ENCODE data around the gene CCS.

Gene CCS

DNA sequence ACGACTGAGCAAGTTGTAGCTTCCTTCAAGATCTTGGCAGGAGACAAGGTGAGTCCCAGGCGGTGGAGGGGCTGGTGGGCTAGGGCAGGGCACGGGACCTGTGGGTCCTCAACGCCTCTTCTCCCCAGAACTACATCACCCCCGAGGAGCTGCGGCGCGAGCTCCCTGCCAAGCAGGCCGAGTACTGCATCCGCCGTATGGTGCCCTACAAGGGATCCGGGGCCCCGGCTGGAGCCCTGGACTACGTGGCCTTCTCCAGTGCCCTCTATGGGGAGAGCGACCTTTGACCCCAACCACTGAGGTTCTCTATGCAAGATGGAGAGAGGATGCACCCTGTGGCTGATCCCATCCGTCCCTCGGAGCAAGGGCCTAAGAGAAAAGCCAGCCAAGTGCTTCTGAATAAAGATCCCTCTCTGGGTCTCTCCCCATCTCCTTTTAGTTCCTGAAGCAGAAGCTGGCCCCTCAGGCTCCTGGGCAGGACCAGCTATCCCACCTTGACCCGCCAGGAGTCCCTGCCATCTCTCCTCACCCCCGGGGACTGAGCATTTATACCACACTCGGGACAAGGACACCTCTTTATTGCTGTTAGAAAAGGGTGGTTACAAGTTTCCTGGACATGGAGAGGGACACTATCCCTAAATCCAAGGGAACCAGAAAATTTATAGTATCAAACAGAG is 29.9 kb upstream of the CCS start:
- peaks cover 60% of the 10 kb centered on the region for H3K36me3 ChIP-seq (ENCODE audit: control insufficient read depth, insufficient read depth, low read length)
- H3K27ac ChIP-seq (ENCODE audit: low read depth, low read length), result no peak overlapping the region
- H3K4me3 ChIP-seq (ENCODE audit: low read depth, low read length), result no peak overlapping the region
- peaks cover 9% of the 10 kb centered on the region for H3K4me1 ChIP-seq (ENCODE audit: control insufficient read depth, insufficient read depth, low read length)
- no peak overlapping the region for H3K9ac ChIP-seq (ENCODE audit: low read length)
- no peaks in the 10 kb centered on the region; the same call in 1 of the 2 replicates for H3K27me3 ChIP-seq (ENCODE audit: control insufficient read depth, insufficient read depth, low read length)
- no peaks in the 10 kb centered on the region for H3K9me3 ChIP-seq (ENCODE audit: control insufficient read depth, insufficient read depth, low read depth, low read length)

DNA sequence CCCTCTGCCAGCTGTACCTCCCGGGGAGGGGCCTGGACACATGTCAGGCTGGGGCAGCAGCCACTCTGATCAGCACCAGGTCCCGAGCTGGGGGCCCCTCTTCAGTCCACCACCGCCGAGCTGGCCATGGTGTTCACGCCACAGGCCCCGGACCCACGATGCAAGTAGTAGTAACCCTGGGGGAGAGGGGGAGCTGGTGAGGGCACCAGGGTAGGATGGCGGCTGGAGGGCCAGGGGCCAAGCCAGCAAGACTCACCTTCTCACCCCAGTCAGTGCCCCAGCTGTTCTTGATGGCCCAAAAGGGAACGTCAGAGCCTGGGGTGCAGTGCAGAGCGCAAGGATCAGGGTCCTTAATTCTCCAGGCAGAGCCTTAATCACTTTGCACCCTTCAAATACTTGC is 29.2 kb upstream of the CCS start:
- Histone ChIP-seq H3K36me3 (ENCODE audit: control insufficient read depth, insufficient read depth, low read length) (peaks cover 53% of the 10 kb centered on the region), H3K9ac (ENCODE audit: low read length) (no peak overlapping the region), H3K27me3 (ENCODE audit: control insufficient read depth, insufficient read depth, low read length) (no peaks in the 10 kb centered on the region; the same call in 1 of the 2 replicates), H3K27ac (ENCODE audit: low read depth, low read length) (no peak overlapping the region), H3K4me1 (ENCODE audit: control insufficient read depth, insufficient read depth, low read length) (peaks cover 7% of the 10 kb centered on the region), H3K9me3 (ENCODE audit: control insufficient read depth, insufficient read depth, low read depth, low read length) (no peaks in the 10 kb centered on the region), H3K4me3 (ENCODE audit: low read depth, low read length) (no peak overlapping the region)

DNA sequence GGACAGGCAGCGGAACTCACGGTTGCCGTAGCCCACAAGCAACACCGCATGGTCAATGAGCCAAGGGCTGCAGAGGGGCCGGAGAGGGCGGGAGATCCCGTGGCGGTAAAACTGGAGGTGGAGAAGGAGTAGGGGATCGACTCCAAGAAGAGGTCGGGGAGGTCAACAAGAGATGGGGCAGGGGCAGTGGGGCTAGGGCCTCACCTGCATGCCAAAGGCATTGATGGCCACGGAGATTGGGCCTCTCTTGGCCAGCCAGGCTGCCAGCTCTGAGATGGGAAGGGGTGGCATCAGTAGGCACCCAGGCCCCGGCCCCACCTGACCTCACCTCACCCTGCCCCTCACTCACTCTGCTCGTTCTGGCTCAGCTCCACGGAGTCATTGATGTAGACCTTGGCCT is 28.4 kb upstream of the CCS start:
- Histone ChIP-seq H3K36me3 (ENCODE audit: control insufficient read depth, insufficient read depth, low read length) (peaks cover 50% of the 10 kb centered on the region), H3K4me1 (ENCODE audit: control insufficient read depth, insufficient read depth, low read length) (peaks cover 9% of the 10 kb centered on the region; the same call in 1 of the 2 replicates), H3K27ac (ENCODE audit: low read depth, low read length) (no peak overlapping the region), H3K27me3 (ENCODE audit: control insufficient read depth, insufficient read depth, low read length) (no peaks in the 10 kb centered on the region; the same call in 1 of the 2 replicates), H3K9ac (ENCODE audit: low read length) (no peak overlapping the region), H3K4me3 (ENCODE audit: low read depth, low read length) (no peak overlapping the region), H3K9me3 (ENCODE audit: control insufficient read depth, insufficient read depth, low read depth, low read length) (no peaks in the 10 kb centered on the region)

DNA sequence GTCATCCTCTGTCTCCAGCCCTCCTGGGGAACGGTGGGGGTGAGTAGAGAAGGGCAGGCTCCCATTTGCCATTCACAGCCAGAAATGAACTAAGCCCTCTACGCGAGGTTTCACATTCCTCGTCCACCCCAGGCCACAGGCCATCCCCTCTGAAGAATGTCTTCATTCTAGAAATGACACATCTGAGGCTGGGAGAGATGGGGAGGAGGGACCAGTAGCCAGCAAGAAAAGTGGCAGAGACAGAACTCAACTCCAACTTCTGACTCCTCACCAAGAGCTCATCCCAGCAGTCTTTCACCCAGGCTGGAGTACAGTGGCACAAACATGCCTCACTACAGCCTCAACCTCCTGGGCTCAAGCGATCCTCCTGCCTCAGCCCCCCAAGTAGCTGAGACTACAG is 28.0 kb upstream of the CCS start:
- Histone ChIP-seq H3K4me3 (ENCODE audit: low read depth, low read length) (no peak overlapping the region), H3K9me3 (ENCODE audit: control insufficient read depth, insufficient read depth, low read depth, low read length) (no peaks in the 10 kb centered on the region), H3K36me3 (ENCODE audit: control insufficient read depth, insufficient read depth, low read length) (peaks cover 50% of the 10 kb centered on the region), H3K4me1 (ENCODE audit: control insufficient read depth, insufficient read depth, low read length) (peaks cover 13% of the 10 kb centered on the region), H3K9ac (ENCODE audit: low read length) (no peak overlapping the region), H3K27me3 (ENCODE audit: control insufficient read depth, insufficient read depth, low read length) (no peaks in the 10 kb centered on the region; the same call in 1 of the 2 replicates), H3K27ac (ENCODE audit: low read depth, low read length) (no peak overlapping the region)

DNA sequence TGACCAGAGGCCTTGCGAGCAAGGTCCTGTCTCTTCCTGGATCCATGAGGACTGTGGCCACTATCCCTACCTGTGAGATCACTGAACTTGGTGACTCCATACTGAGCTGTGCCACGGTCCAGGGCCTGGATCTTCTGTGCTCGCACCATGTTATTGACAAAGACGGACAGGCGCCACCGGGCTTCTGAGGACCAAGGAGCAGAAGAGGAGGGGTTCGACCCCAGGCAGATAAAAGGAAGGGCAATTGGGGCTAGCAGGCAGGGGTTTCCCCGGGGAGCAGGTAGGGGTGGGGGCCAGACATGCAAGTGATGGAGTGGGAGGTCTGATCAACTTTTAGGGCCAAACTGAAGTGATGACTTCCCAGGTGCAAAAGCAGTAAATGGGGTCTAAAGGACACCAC is 26.8 kb upstream of the CCS start:
- no peak overlapping the region for H3K9ac ChIP-seq (ENCODE audit: low read length)
- no peak overlapping the region for H3K4me3 ChIP-seq (ENCODE audit: low read depth, low read length)
- H3K9me3 ChIP-seq (ENCODE audit: control insufficient read depth, insufficient read depth, low read depth, low read length), result no peaks in the 10 kb centered on the region
- no peak overlapping the region for H3K27ac ChIP-seq (ENCODE audit: low read depth, low read length)
- H3K27me3 ChIP-seq (ENCODE audit: control insufficient read depth, insufficient read depth, low read length), result no peaks in the 10 kb centered on the region; the same call in 1 of the 2 replicates
- peaks cover 25% of the 10 kb centered on the region for H3K4me1 ChIP-seq (ENCODE audit: control insufficient read depth, insufficient read depth, low read length)
- peaks cover 37% of the 10 kb centered on the region for H3K36me3 ChIP-seq (ENCODE audit: control insufficient read depth, insufficient read depth, low read length)

DNA sequence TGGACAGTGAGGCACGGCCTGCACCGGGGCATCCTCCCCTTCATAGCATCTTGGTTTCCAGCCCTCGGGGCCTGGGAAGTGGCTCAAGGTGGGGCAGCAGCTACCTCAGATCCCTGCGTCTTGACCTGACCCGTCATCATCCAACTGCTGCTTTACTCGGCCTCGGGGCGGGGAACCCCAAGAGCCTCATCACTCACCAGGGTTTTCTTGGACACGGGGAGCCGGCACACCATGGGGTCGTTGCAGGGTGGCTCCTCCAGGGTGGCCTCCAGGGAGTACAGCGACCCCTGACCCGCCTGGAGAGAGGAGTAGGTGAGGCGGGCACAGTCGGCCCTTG is 25.2 kb upstream of the CCS start:
- no peak overlapping the region for H3K27ac ChIP-seq (ENCODE audit: low read depth, low read length)
- peak overlapping the region; percentile 43; the same call in 1 of the 2 replicates for H3K4me3 ChIP-seq (ENCODE audit: low read depth, low read length)
- H3K4me1 ChIP-seq (ENCODE audit: control insufficient read depth, insufficient read depth, low read length), result peaks cover 32% of the 10 kb centered on the region
- no peaks in the 10 kb centered on the region; the same call in 1 of the 2 replicates for H3K27me3 ChIP-seq (ENCODE audit: control insufficient read depth, insufficient read depth, low read length)
- no peak overlapping the region for H3K9ac ChIP-seq (ENCODE audit: low read length)
- H3K36me3 ChIP-seq (ENCODE audit: control insufficient read depth, insufficient read depth, low read length), result peaks cover 22% of the 10 kb centered on the region
- no peaks in the 10 kb centered on the region for H3K9me3 ChIP-seq (ENCODE audit: control insufficient read depth, insufficient read depth, low read depth, low read length)

DNA sequence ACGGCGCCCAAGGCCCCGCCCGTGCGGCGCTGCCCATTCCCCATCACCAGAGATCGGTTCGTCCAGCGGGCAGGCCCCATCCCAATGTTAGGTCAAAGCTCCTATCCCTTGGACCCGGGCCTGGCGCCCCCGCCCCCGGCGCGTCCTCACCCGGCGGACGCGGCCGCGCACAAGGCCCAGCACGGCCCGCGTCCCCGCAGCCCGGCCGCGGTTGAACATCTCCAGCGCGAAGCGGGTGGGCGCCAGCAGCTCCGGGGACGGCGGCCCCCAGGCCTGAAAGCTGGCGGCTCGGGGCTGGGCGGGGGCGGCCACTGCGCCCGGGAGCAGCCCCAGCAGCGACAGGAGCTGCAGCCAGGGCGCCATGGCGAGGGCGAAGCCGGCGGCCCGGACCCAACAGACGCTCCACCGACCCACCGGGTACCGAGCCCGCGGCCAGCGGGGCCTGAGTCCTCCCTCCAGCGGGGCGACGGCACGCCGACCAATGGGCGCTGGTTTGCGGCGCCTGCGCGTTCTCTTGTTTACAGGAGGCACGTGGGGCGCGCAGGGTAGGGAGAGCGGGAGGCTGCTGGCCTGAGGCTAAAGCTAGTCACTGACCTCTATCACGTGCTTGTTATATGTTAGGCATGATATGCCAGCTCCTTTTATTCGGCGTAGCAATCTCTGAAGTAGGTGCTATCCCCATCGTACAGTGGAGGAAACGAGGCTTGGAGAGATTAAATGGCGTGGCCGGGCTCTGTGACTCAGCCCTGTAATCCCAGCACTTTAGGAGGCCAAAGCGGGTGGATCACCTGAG is 24.7 kb upstream of the CCS start, which contains the start of gene CTSF:
CTSF (minus strand) TSS at position 483 of the 793 bp plus-strand sequence; CDS start at position 363, 120 bp downstream.
- Histone ChIP-seq H3K4me3 (ENCODE audit: low read depth, low read length) (peak within 1 kb of the TSS; percentile 43; the same call in 1 of the 2 replicates), H3K4me1 (ENCODE audit: control insufficient read depth, insufficient read depth, low read length) (peaks cover 34% of the 10 kb centered on the region), H3K9ac (ENCODE audit: low read length) (peak within 1 kb of the TSS; percentile 3), H3K36me3 (ENCODE audit: control insufficient read depth, insufficient read depth, low read length) (peaks cover 16% of the 10 kb centered on the region), H3K9me3 (ENCODE audit: control insufficient read depth, insufficient read depth, low read depth, low read length) (no peaks in the 10 kb centered on the region), H3K27ac (ENCODE audit: low read depth, low read length) (peak within 1 kb of the TSS; percentile 4; the same call in 1 of the 2 replicates), H3K27me3 (ENCODE audit: control insufficient read depth, insufficient read depth, low read length) (no peaks in the 10 kb centered on the region; the same call in 1 of the 2 replicates)

DNA sequence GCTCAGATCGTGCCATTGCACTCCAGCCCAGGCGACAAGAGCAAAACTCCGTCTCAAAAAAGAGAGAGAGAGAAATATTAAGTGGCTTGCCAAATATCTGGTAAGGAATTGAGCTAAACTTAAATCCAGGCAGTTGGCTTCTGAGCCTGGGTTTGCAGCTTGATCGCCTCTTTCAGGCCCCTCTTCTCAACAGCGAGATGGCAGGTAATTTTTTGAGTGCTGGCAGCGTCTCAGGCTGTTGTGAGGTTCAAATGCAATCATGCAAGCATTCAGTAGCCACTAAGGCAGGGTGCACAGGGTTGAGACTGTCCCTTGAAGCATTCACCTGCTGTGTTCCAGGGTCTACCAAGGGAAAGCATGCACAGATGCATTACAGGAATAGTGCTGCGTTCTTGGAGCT is 23.9 kb upstream of the CCS start:
- H3K4me1 ChIP-seq (ENCODE audit: control insufficient read depth, insufficient read depth, low read length), result peaks cover 34% of the 10 kb centered on the region
- H3K36me3 ChIP-seq (ENCODE audit: control insufficient read depth, insufficient read depth, low read length), result peaks cover 9% of the 10 kb centered on the region
- peak overlapping the region; percentile 3 for H3K9ac ChIP-seq (ENCODE audit: low read length)
- no peaks in the 10 kb centered on the region; the same call in 1 of the 2 replicates for H3K27me3 ChIP-seq (ENCODE audit: control insufficient read depth, insufficient read depth, low read length)
- H3K27ac ChIP-seq (ENCODE audit: low read depth, low read length), result peak overlapping the region; percentile 4; the same call in 1 of the 2 replicates
- H3K9me3 ChIP-seq (ENCODE audit: control insufficient read depth, insufficient read depth, low read depth, low read length), result no peaks in the 10 kb centered on the region
- H3K4me3 ChIP-seq (ENCODE audit: low read depth, low read length), result no peak overlapping the region

DNA sequence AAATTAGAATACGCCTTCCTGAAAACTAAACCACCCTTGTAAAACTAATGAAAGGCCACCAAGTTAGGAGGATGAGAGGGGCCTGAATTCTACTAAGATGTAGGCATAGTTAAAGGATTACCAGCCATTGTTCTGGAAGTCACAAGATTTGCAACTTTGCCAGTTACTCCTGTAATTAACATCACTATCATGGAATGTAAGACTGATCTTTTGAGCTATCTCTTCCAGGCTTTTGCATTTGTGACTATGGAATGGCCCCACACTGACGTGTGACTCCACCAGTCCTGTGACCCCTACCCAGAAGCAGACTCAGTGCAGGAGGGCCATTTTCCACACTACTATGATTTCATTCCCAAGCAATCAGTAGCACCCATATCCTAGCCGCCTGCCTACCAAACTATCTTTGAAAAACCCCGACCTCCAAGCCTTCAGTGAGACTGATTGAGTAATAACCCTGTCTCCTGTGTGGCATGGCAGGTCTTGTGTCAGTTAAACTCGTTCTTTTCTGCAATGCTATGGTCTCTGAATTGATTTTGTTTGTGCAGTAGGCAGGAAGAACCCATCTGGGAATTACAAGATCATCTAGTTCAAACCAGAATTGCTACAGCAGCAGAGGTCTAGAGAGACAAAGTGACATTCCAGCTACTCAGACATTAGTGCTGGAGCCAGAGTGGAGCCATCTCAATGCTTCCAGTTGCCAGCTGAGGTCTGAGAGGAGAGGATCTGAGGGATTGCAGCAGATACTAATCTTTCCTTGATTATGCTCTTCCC is 22.7 kb upstream of the CCS start:
- Histone ChIP-seq H3K27ac (ENCODE audit: low read depth, low read length) (peak overlapping the region; percentile 88), H3K36me3 (ENCODE audit: control insufficient read depth, insufficient read depth, low read length) (0 out of 2 replicates have a peak, but pooled peaks cover 6% of the 10 kb centered on the region), H3K4me1 (ENCODE audit: control insufficient read depth, insufficient read depth, low read length) (peaks cover 34% of the 10 kb centered on the region), H3K9me3 (ENCODE audit: control insufficient read depth, insufficient read depth, low read depth, low read length) (no peaks in the 10 kb centered on the region), H3K9ac (ENCODE audit: low read length) (peak overlapping the region; percentile 67), H3K27me3 (ENCODE audit: control insufficient read depth, insufficient read depth, low read length) (no peaks in the 10 kb centered on the region; the same call in 1 of the 2 replicates), H3K4me3 (ENCODE audit: low read depth, low read length) (no peak overlapping the region)

DNA sequence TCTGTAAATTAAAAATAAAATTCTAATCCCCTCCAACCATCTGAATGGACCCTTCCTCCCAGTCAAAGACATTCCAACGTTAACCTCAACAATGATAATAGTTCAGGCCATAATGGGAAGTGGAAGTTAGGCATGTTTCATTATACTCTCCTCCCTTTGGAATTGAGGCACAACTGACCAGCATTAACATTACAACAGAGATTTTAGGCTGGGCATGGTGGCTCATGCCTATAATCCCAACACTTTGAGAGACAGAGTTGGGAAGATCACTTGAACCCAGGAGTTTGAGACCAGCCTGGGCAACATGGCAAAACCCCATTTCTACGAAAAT is 22.2 kb upstream of the CCS start:
- H3K4me3 ChIP-seq (ENCODE audit: low read depth, low read length), result 0 out of 2 replicates have a peak overlapping the region, but pooled peaks have one; percentile 2
- H3K27me3 ChIP-seq (ENCODE audit: control insufficient read depth, insufficient read depth, low read length), result no peaks in the 10 kb centered on the region; the same call in 1 of the 2 replicates
- peaks cover 3% of the 10 kb centered on the region; the same call in 1 of the 2 replicates for H3K36me3 ChIP-seq (ENCODE audit: control insufficient read depth, insufficient read depth, low read length)
- peaks cover 34% of the 10 kb centered on the region for H3K4me1 ChIP-seq (ENCODE audit: control insufficient read depth, insufficient read depth, low read length)
- H3K9me3 ChIP-seq (ENCODE audit: control insufficient read depth, insufficient read depth, low read depth, low read length), result no peaks in the 10 kb centered on the region
- H3K27ac ChIP-seq (ENCODE audit: low read depth, low read length), result peak overlapping the region; percentile 88
- H3K9ac ChIP-seq (ENCODE audit: low read length), result peak overlapping the region; percentile 67

Data from HUES6 (cell line).